HS-27A (cell line): ENCODE measurements around the gene CDC14C.

Experiments used
- DNase-seq: peaks from one replicate; pipeline ENCODE4 v3.0.0-alpha.2; 2012; ENCODE audit warnings: low read depth, missing footprints

The CDC14C gene

GRCh38 chr7:48976253-48976652 is 51.9 kb downstream of the CDC14C start:
- DNase-seq, result no peak

- DNase-seq, result no peak
These were observed 52.5 kb downstream of the CDC14C start for GRCh38 chr7:48976850-48977249.
